ENCODE results near the gene MS4A15.

The MS4A15 gene

DNA sequence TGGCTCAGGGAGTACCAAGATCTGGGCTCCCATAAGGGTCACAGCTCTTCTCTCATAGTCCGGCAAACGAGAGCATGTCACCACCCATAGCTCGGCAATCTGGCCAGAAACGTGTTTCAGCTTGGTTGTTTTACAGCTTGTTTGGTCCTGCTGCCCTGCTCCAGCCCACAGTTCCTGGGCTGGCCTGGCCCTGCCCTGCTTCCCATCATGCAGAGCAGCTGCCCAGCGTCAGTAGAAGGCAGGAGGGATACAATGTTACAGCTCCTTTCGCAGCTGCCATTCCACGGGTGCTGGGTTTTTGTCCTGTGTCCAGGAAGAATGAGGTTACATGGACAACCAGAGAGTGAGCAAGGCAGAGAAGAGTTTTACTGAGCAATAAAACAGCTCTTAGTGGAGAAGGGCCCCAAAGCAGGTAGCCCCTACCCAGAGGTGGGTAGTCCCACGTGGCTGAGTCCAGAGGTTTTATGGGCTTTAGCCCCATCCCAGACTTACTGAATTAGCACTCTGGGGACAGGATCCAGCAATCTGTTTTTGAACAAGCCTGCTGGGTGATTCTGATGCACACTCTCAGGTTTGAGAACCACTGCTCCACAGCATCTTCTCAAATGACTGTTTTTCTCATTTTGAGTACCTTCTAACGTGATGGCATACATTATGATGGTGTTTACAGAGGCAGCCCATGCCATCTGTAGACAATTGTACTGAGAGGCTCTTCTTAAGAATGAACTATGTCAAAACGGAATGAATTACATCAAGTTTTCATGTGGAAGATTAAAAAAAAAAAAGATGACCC is 37.9 kb upstream of the MS4A15 start:
- Histone ChIP-seq H3K4me3 (ENCODE audit: control insufficient read depth in 1 of 7, extremely low read depth in 1 of 7, insufficient read depth in 4 of 7, low read depth in 2 of 7, low read length in 6 of 7) (no peak overlapping the region), H3K36me3 (ENCODE audit: control insufficient read depth in 4 of 4, insufficient read depth in 4 of 4, low read length in 3 of 4) (no peaks in the 10 kb centered on the region), H3K27ac (ENCODE audit: insufficient read depth in 1 of 2, low read depth in 1 of 2, low read length in 2 of 2, poor library complexity in 1 of 2, severe bottlenecking in 2 of 2) (no peak overlapping the region), H3K4me1 (ENCODE audit: control extremely low read depth in 1 of 4, control insufficient read depth in 4 of 4, insufficient read depth in 4 of 4, low read length in 3 of 4) (no peaks in the 10 kb centered on the region), H3K27me3 (replicated peaks in 2 of 5; ENCODE audit: control insufficient read depth in 4 of 5, insufficient read depth in 5 of 5, low read length in 4 of 5) (peaks cover 0 to 5% (median 2%) of the 10 kb centered on the region in 5 experiments), H3K9me3 (ENCODE audit: control extremely low read depth in 1 of 5, control insufficient read depth in 4 of 5, insufficient read depth in 2 of 5, low read depth in 1 of 5, low read length in 4 of 5) (peaks cover 0 to 13% (median 7%) of the 10 kb centered on the region in 5 experiments)
- WGBS (ENCODE audit: insufficient coverage) = 93% methylated on average over 9 of the region's 10 CpGs
- no peak for DNase-seq
- ChIA-PET CTCF (interaction anchor here (0.8 kb wide), 1 partner anchor 18 kb away, joined by 3 read pairs; no protein-coding TSS in a partner anchor), POLR2A (no interaction called here)

DNA sequence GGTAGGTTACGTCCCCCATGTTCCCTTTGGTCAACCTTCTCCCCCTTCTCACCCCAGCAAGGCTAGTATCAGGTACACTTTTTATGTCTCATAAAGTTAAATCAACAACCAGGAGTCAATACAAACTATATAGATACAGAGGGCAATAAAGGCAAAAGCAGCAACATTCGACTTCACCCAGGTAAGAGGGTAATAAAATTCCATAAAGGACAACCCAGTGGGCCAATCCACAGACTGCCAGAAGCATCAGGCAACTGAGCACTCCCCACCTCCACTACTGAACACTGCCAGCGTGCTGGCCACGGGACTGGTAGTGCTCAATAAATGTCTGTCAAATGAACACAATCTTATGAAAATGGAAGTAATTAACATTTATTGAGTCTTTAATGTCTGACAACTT is 37.3 kb upstream of the MS4A15 start:
- ChIA-PET POLR2A (no interaction called here), CTCF (no interaction called here)
- no peak overlapping the region for H3K27ac ChIP-seq (ENCODE audit: insufficient read depth in 1 of 2, low read depth in 1 of 2, low read length in 2 of 2, poor library complexity in 1 of 2, severe bottlenecking in 2 of 2)
- WGBS (ENCODE audit: insufficient coverage) = 100% methylated on average over 1 of the region's 4 CpGs
- no peak for DNase-seq
- H3K9me3 ChIP-seq (ENCODE audit: control extremely low read depth in 1 of 5, control insufficient read depth in 4 of 5, insufficient read depth in 2 of 5, low read depth in 1 of 5, low read length in 4 of 5) = peaks cover 0 to 13% (median 7%) of the 10 kb centered on the region in 5 experiments
- H3K4me1 ChIP-seq (ENCODE audit: control extremely low read depth in 1 of 4, control insufficient read depth in 4 of 4, insufficient read depth in 4 of 4, low read length in 3 of 4) = no peaks in the 10 kb centered on the region
- H3K27me3 ChIP-seq (replicated peaks in 2 of 5; ENCODE audit: control insufficient read depth in 4 of 5, insufficient read depth in 5 of 5, low read length in 4 of 5) = peaks cover 0 to 5% (median 4%) of the 10 kb centered on the region in 5 experiments
- no peaks in the 10 kb centered on the region for H3K36me3 ChIP-seq (ENCODE audit: control insufficient read depth in 4 of 4, insufficient read depth in 4 of 4, low read length in 3 of 4)
- H3K4me3 ChIP-seq (ENCODE audit: control insufficient read depth in 1 of 7, extremely low read depth in 1 of 7, insufficient read depth in 4 of 7, low read depth in 2 of 7, low read length in 6 of 7) = no peak overlapping the region

DNA sequence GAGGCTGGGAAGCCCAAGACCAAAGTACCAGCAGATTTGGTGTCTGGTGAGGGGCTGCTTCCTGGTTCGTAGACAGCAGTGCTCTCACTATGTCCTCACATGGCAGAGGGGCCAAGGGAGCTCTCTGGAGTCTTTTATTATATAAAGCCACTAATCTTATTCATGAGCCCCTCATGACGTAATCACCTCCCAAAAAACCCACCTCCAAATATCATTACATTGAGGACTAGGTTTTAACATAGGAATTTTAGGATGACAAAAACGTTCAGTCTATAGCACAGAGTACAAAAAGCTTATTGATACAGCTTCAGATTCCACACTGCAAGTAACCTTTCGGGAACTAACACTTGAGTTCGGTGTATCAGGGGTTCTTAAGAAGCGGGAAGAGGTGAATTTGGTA is 36.2 kb upstream of the MS4A15 start:
- 86% methylated on average over 5 of the region's 6 CpGs for WGBS (ENCODE audit: insufficient coverage)
- no peak for DNase-seq
- peaks cover 0 to 13% (median 7%) of the 10 kb centered on the region in 5 experiments for H3K9me3 ChIP-seq (ENCODE audit: control extremely low read depth in 1 of 5, control insufficient read depth in 4 of 5, insufficient read depth in 2 of 5, low read depth in 1 of 5, low read length in 4 of 5)
- no peaks in the 10 kb centered on the region for H3K36me3 ChIP-seq (ENCODE audit: control insufficient read depth in 4 of 4, insufficient read depth in 4 of 4, low read length in 3 of 4)
- no peak overlapping the region for H3K27ac ChIP-seq (ENCODE audit: insufficient read depth in 1 of 2, low read depth in 1 of 2, low read length in 2 of 2, poor library complexity in 1 of 2, severe bottlenecking in 2 of 2)
- ChIA-PET CTCF (no interaction called here), POLR2A (no interaction called here)
- peaks cover 0 to 6% (median 4%) of the 10 kb centered on the region in 5 experiments for H3K27me3 ChIP-seq (replicated peaks in 2 of 5; ENCODE audit: control insufficient read depth in 4 of 5, insufficient read depth in 5 of 5, low read length in 4 of 5)
- no peak overlapping the region for H3K4me3 ChIP-seq (ENCODE audit: control insufficient read depth in 1 of 7, extremely low read depth in 1 of 7, insufficient read depth in 4 of 7, low read depth in 2 of 7, low read length in 6 of 7)
- H3K4me1 ChIP-seq (ENCODE audit: control extremely low read depth in 1 of 4, control insufficient read depth in 4 of 4, insufficient read depth in 4 of 4, low read length in 3 of 4) = no peaks in the 10 kb centered on the region

DNA sequence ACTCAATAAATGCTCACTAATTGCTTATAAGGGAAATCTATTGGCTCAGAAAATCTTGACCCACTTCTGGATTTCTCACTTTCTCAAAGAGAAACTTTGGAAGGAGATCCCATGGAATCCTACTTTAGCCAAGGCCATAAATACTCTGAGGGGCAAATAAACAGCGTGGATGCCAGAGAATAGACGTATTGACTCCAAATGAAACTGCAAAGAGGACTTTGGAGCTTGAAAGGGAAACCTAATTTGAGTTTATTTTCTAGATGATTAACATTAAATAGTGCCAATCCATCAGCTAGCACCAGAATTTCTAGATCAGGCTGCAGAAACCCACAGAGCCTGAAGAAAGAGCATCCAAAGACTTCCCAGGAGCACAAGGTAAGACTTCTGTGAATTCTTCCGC is 32.2 kb upstream of the MS4A15 start, which contains the start of gene MS4A18:
MS4A18 (plus strand) TSS at position 301 of the 400 bp plus-strand sequence.
- Histone ChIP-seq H3K9me3 (ENCODE audit: control extremely low read depth in 1 of 5, control insufficient read depth in 4 of 5, insufficient read depth in 2 of 5, low read depth in 1 of 5, low read length in 4 of 5) (peaks cover 0 to under 1% (median 0%) of the 10 kb centered on the region in 5 experiments), H3K4me1 (ENCODE audit: control extremely low read depth in 1 of 4, control insufficient read depth in 4 of 4, insufficient read depth in 4 of 4, low read length in 3 of 4) (no peaks in the 10 kb centered on the region), H3K27ac (ENCODE audit: insufficient read depth in 1 of 2, low read depth in 1 of 2, low read length in 2 of 2, poor library complexity in 1 of 2, severe bottlenecking in 2 of 2) (no peak within 1 kb of the TSS), H3K36me3 (ENCODE audit: control insufficient read depth in 4 of 4, insufficient read depth in 4 of 4, low read length in 3 of 4) (no peaks in the 10 kb centered on the region), H3K4me3 (ENCODE audit: control insufficient read depth in 1 of 7, extremely low read depth in 1 of 7, insufficient read depth in 4 of 7, low read depth in 2 of 7, low read length in 6 of 7) (no peak within 1 kb of the TSS), H3K27me3 (replicated peaks in 2 of 5; ENCODE audit: control insufficient read depth in 4 of 5, insufficient read depth in 5 of 5, low read length in 4 of 5) (peaks cover 0 to 10% (median 2%) of the 10 kb centered on the region in 5 experiments)
- POLR2A ChIA-PET = no interaction called here
- DNase-seq = no peak
- WGBS (ENCODE audit: insufficient coverage) = 100% methylated on average over 1 of the region's 3 CpGs
- CTCF ChIA-PET = no interaction called here

GRCh38 chr11:60725592-60725991 is 31.1 kb upstream of the MS4A15 start:
- CTCF ChIA-PET = no interaction called here
- WGBS (ENCODE audit: insufficient coverage) = no CpG with 5 or more reads among the region's 1 CpG
- Histone ChIP-seq H3K27ac (ENCODE audit: insufficient read depth in 1 of 2, low read depth in 1 of 2, low read length in 2 of 2, poor library complexity in 1 of 2, severe bottlenecking in 2 of 2) (no peak overlapping the region), H3K36me3 (ENCODE audit: control insufficient read depth in 4 of 4, insufficient read depth in 4 of 4, low read length in 3 of 4) (no peaks in the 10 kb centered on the region), H3K9me3 (ENCODE audit: control extremely low read depth in 1 of 5, control insufficient read depth in 4 of 5, insufficient read depth in 2 of 5, low read depth in 1 of 5, low read length in 4 of 5) (no peaks in the 10 kb centered on the region), H3K4me1 (ENCODE audit: control extremely low read depth in 1 of 4, control insufficient read depth in 4 of 4, insufficient read depth in 4 of 4, low read length in 3 of 4) (no peaks in the 10 kb centered on the region), H3K4me3 (ENCODE audit: control insufficient read depth in 1 of 7, extremely low read depth in 1 of 7, insufficient read depth in 4 of 7, low read depth in 2 of 7, low read length in 6 of 7) (no peak overlapping the region), H3K27me3 (replicated peaks in 2 of 5; ENCODE audit: control insufficient read depth in 4 of 5, insufficient read depth in 5 of 5, low read length in 4 of 5) (peaks cover 0 to 10% (median 2%) of the 10 kb centered on the region in 5 experiments)
- no peak for DNase-seq
- POLR2A ChIA-PET = no interaction called here

DNA sequence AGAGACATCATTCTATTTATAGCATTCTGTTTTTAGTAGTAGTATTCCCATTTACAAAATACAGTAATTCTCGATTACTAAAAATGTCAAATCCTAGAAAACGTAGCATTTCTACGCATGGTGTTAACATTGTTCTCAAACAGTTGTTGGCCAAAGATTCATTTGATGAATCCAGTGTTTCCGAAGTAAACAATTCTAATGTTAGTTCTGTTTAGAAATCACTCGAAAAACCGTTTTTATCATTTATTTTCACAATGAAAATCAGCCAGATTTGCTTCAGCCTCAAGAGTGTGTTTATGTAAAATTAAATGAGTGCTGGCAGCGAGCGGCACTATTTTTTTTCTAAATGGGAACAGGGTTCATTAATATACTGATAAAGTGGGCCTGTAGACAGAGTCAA is 25.1 kb upstream of the MS4A15 start:
- DNase-seq = no peak
- ChIA-PET CTCF (no interaction called here), POLR2A (no interaction called here)
- Histone ChIP-seq H3K27me3 (replicated peaks in 2 of 5; ENCODE audit: control insufficient read depth in 4 of 5, insufficient read depth in 5 of 5, low read length in 4 of 5) (peaks cover 0 to 2% (median 0%) of the 10 kb centered on the region in 5 experiments), H3K9me3 (ENCODE audit: control extremely low read depth in 1 of 5, control insufficient read depth in 4 of 5, insufficient read depth in 2 of 5, low read depth in 1 of 5, low read length in 4 of 5) (no peaks in the 10 kb centered on the region), H3K4me1 (ENCODE audit: control extremely low read depth in 1 of 4, control insufficient read depth in 4 of 4, insufficient read depth in 4 of 4, low read length in 3 of 4) (no peaks in the 10 kb centered on the region), H3K27ac (ENCODE audit: insufficient read depth in 1 of 2, low read depth in 1 of 2, low read length in 2 of 2, poor library complexity in 1 of 2, severe bottlenecking in 2 of 2) (no peak overlapping the region), H3K4me3 (ENCODE audit: control insufficient read depth in 1 of 7, extremely low read depth in 1 of 7, insufficient read depth in 4 of 7, low read depth in 2 of 7, low read length in 6 of 7) (no peak overlapping the region), H3K36me3 (ENCODE audit: control insufficient read depth in 4 of 4, insufficient read depth in 4 of 4, low read length in 3 of 4) (no peaks in the 10 kb centered on the region)
- whole genome bisulfite sequencing (ENCODE audit: insufficient coverage) = 97% methylated on average over 8 of the region's 8 CpGs

- Histone ChIP-seq H3K4me3 (ENCODE audit: control insufficient read depth in 1 of 7, extremely low read depth in 1 of 7, insufficient read depth in 4 of 7, low read depth in 2 of 7, low read length in 6 of 7) (no peak overlapping the region), H3K27ac (ENCODE audit: insufficient read depth in 1 of 2, low read depth in 1 of 2, low read length in 2 of 2, poor library complexity in 1 of 2, severe bottlenecking in 2 of 2) (no peak overlapping the region), H3K36me3 (ENCODE audit: control insufficient read depth in 4 of 4, insufficient read depth in 4 of 4, low read length in 3 of 4) (no peaks in the 10 kb centered on the region), H3K4me1 (ENCODE audit: control extremely low read depth in 1 of 4, control insufficient read depth in 4 of 4, insufficient read depth in 4 of 4, low read length in 3 of 4) (no peaks in the 10 kb centered on the region), H3K9me3 (ENCODE audit: control extremely low read depth in 1 of 5, control insufficient read depth in 4 of 5, insufficient read depth in 2 of 5, low read depth in 1 of 5, low read length in 4 of 5) (no peaks in the 10 kb centered on the region), H3K27me3 (replicated peaks in 2 of 5; ENCODE audit: control insufficient read depth in 4 of 5, insufficient read depth in 5 of 5, low read length in 4 of 5) (no peaks in the 10 kb centered on the region)
- WGBS (ENCODE audit: insufficient coverage) = 100% methylated on average over 2 of the region's 4 CpGs
- DNase-seq = no peak
- ChIA-PET POLR2A (no interaction called here), CTCF (no interaction called here)
Measured at GRCh38 chr11:60734279-60734678, 22.4 kb upstream of the MS4A15 start.
